IMR-90 (cell line): ENCODE measurements around the gene CABCOCO1.

Experiments
- BHLHE40 ChIP-seq: fragments of 150-350 bp; IDR thresholded peaks from 2 replicates; pipeline ENCODE4 v1.6.1; 2016; ENCODE audit warnings: mild to moderate bottlenecking, low read depth, low read length
- CEBPB ChIP-seq: IDR thresholded peaks from 2 replicates; pipeline ENCODE4 v1.6.1; 2012; ENCODE audit warnings: low read depth, low read length, improper control_type of control experiment
- MAFK ChIP-seq: IDR thresholded peaks from 2 replicates; pipeline ENCODE4 v1.6.1; 2012; ENCODE audit warnings: low read depth, low read length, improper control_type of control experiment
- MAZ ChIP-seq: IDR thresholded peaks from 2 replicates; pipeline ENCODE4 v1.6.1; 2012; ENCODE audit warnings: low read depth, mild to moderate bottlenecking, low read length, improper control_type of control experiment, moderate library complexity, borderline replicate concordance
- MXI1 ChIP-seq: IDR thresholded peaks from 2 replicates; pipeline ENCODE4 v1.6.1; 2012; ENCODE audit warnings: low read depth, mild to moderate bottlenecking, low read length, moderate library complexity, borderline replicate concordance
- NFE2L2 ChIP-seq: fragments of 150-350 bp; IDR thresholded peaks from 2 replicates; pipeline ENCODE4 v1.6.1; 2016; ENCODE audit warnings: low read depth, mild to moderate bottlenecking, low read length
- POLR2A ChIP-seq: IDR thresholded peaks from 2 replicates; pipeline ENCODE4 v1.6.1; 2012; ENCODE audit warnings: mild to moderate bottlenecking, low read depth, low read length
- RAD21 ChIP-seq: IDR thresholded peaks from 2 replicates; pipeline ENCODE4 v1.6.1; 2012; ENCODE audit warnings: low read length, improper control_type of control experiment
- RCOR1 ChIP-seq: IDR thresholded peaks from 2 replicates; pipeline ENCODE4 v1.6.1; 2012; ENCODE audit warnings: mild to moderate bottlenecking, low read length, improper control_type of control experiment; ENCODE audit not compliant: insufficient replicate concordance
- RFX5 ChIP-seq: IDR thresholded peaks from 2 replicates; pipeline ENCODE4 v1.8.0; 2012; ENCODE audit warnings: low read depth, mild to moderate bottlenecking, low read length, moderate library complexity
- SMC3 ChIP-seq: fragments of 150-350 bp; IDR thresholded peaks from 2 replicates; pipeline ENCODE4 v1.6.1; 2016; ENCODE audit warnings: low read depth, mild to moderate bottlenecking, antibody characterized with exemption, low read length, moderate library complexity
- USF2 ChIP-seq: fragments of 150-350 bp; IDR thresholded peaks from 2 replicates; pipeline ENCODE4 v1.6.1; 2017; ENCODE audit warnings: mild to moderate bottlenecking, antibody characterized with exemption, low read length, low read depth
- TF ChIP-seq, protein P1 (sequence below): conservative IDR thresholded peaks from 2 replicates; pipeline ENCODE4 v1.5.1; 2012; ENCODE audit warnings: mild to moderate bottlenecking, low read depth, low read length, improper control_type of control experiment
- TF ChIP-seq, protein P2 (sequence below): fragments of 150-350 bp; IDR thresholded peaks from 2 replicates; pipeline ENCODE4 v1.6.1; 2016; ENCODE audit warnings: low read depth, mild to moderate bottlenecking, low read length, moderate library complexity, borderline replicate concordance

GRCh38 chr10:61742812-61743211 lies 80.1 kb downstream of the CABCOCO1 start:
- TF ChIP-seq, protein P1, sequence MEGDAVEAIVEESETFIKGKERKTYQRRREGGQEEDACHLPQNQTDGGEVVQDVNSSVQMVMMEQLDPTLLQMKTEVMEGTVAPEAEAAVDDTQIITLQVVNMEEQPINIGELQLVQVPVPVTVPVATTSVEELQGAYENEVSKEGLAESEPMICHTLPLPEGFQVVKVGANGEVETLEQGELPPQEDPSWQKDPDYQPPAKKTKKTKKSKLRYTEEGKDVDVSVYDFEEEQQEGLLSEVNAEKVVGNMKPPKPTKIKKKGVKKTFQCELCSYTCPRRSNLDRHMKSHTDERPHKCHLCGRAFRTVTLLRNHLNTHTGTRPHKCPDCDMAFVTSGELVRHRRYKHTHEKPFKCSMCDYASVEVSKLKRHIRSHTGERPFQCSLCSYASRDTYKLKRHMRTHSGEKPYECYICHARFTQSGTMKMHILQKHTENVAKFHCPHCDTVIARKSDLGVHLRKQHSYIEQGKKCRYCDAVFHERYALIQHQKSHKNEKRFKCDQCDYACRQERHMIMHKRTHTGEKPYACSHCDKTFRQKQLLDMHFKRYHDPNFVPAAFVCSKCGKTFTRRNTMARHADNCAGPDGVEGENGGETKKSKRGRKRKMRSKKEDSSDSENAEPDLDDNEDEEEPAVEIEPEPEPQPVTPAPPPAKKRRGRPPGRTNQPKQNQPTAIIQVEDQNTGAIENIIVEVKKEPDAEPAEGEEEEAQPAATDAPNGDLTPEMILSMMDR = no peak
- TF ChIP-seq POLR2A = no peak
- TF ChIP-seq RCOR1 = no peak
- TF ChIP-seq MAFK = no peak
- TF ChIP-seq RAD21 = no peak
- TF ChIP-seq BHLHE40 = no peak
- TF ChIP-seq USF2 = no peak
- no peak for TF ChIP-seq SMC3
- TF ChIP-seq MAZ = no peak
- TF ChIP-seq, protein P2, sequence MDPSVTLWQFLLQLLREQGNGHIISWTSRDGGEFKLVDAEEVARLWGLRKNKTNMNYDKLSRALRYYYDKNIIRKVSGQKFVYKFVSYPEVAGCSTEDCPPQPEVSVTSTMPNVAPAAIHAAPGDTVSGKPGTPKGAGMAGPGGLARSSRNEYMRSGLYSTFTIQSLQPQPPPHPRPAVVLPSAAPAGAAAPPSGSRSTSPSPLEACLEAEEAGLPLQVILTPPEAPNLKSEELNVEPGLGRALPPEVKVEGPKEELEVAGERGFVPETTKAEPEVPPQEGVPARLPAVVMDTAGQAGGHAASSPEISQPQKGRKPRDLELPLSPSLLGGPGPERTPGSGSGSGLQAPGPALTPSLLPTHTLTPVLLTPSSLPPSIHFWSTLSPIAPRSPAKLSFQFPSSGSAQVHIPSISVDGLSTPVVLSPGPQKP = no peak
- no peak for TF ChIP-seq RFX5
- no peak for TF ChIP-seq MXI1
- no peak for TF ChIP-seq CEBPB
- no peak for TF ChIP-seq NFE2L2
